ENCODE results near the gene GNG10. TPM values are rescaled to one million over a fixed set of nuclear protein-coding genes. Genes with fewer than 3 reads are reported as not detected.

Gene GNG10
- total RNA-seq, 4 donors from 2014 or later, result 9.0 to 54.9 (median 37.8) TPM

GRCh38 chr9:111622626-111623025 lies 38.8 kb upstream of the GNG10 start:
- peaks cover 5 to 20% (median 8%) of the 10 kb centered on the region in 3 donors for H3K4me1 ChIP-seq
- intact Hi-C loops (cut with DNase I), result no loop called here
- no peaks in the 10 kb centered on the region for H3K9me3 ChIP-seq
- no peak overlapping the region for H3K4me3 ChIP-seq
- no peak for DNase-seq
- no peaks in the 10 kb centered on the region for H3K27me3 ChIP-seq
- 38 to 50% methylated on average over 3 of the region's 3 CpGs for WGBS, 2 donors
- H3K36me3 ChIP-seq, result no peaks in the 10 kb centered on the region
- TF ChIP-seq CTCF (IDR thresholded peaks at IDR 0.05), result no peak
- TF ChIP-seq POLR2A (IDR thresholded peaks at IDR 0.05), result no peak
- H3K27ac ChIP-seq, result peak overlapping the region in 2 of 4 donors; percentile 10 to 22

DNA sequence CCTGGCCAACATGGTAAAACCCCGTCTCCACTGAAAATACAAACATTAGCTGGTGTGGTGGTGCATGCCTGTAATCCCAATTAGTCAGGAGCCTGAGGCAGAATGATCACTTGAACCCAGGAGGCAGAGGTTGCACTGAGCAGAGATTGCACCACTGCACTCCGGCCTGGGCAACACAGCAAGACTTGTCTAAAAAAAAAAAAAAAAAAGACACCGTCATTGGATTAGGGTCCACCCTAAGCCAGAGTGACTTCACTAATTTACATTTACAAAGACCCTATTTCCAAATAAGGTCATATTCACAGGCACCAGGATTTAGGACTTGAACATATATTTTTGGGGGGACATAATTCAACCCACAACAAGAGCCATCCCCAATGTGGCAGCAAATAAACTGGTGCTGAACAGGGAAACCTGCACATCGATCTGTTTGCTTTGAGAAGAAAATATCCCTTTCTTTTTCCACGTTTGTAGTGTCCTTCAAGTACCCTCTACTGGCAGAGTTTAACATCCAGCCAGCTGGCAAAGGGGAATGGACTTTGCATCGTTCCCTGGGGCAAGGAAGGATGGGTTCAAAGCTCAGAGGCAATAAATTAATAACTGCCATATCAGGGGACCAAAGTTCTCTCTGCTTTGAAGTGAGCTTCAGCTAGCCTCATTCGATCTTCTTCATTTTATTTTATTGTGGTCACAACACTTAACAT lies 34.0 kb upstream of the GNG10 start:
- H3K27ac ChIP-seq, result no peak overlapping the region
- TF ChIP-seq CTCF (IDR thresholded peaks at IDR 0.05) (no peak), POLR2A (IDR thresholded peaks at IDR 0.05) (no peak)
- H3K4me3 ChIP-seq, result no peak overlapping the region
- H3K27me3 ChIP-seq, result no peaks in the 10 kb centered on the region
- DNase-seq, result no peak
- no peaks in the 10 kb centered on the region for H3K36me3 ChIP-seq
- WGBS, 2 donors, result 60 to 65% methylated on average over 6 of the region's 7 CpGs
- intact Hi-C loops (cut with DNase I), result no loop called here
- no peaks in the 10 kb centered on the region for H3K9me3 ChIP-seq
- peaks cover 10 to 25% (median 19%) of the 10 kb centered on the region in 3 donors for H3K4me1 ChIP-seq

DNA sequence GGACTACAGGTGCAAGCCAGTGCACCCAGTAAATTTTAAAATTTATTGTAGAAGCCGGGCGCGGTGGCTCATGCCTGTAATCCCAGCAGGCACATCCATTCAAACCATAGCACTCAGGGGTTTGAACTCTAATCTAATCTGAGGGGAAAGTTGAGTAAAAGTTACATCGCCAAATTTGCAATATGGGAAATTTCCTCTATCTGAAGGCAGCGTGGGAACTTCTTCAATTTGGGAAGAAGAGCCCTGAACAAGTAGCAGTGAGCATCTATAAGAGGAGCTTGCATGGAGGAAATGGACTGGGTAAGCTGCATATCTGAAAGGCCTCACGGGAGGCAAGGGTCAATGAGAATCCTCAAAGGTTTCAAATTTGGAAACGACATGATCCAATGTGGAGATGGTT lies 33.0 kb upstream of the GNG10 start:
- Histone ChIP-seq H3K4me1 (peaks cover 16 to 26% (median 19%) of the 10 kb centered on the region in 3 donors), H3K9me3 (no peaks in the 10 kb centered on the region), H3K36me3 (no peaks in the 10 kb centered on the region), H3K27me3 (no peaks in the 10 kb centered on the region), H3K4me3 (no peak overlapping the region), H3K27ac (no peak overlapping the region)
- DNase-seq, result no peak
- intact Hi-C loops (cut with DNase I), result no loop called here
- TF ChIP-seq POLR2A (IDR thresholded peaks at IDR 0.05) (no peak), CTCF (IDR thresholded peaks at IDR 0.05) (no peak)
- 90 to 95% methylated on average over 4 to 7 of the region's 7 CpGs for WGBS, 2 donors

GRCh38 chr9:111630182-111630963 lies 31.0 kb upstream of the GNG10 start:
- peak overlapping the region; percentile 87 to 96 (median 94) for H3K27ac ChIP-seq
- intact Hi-C loops (cut with DNase I), result no loop called here
- peak overlapping the region; percentile 80 to 97 (median 88) for H3K4me3 ChIP-seq
- WGBS, 2 donors, result 7 to 8% methylated on average over 17 of the region's 17 CpGs
- TF ChIP-seq POLR2A (IDR thresholded peaks at IDR 0.05), result no peak
- no peak for DNase-seq
- no peaks in the 10 kb centered on the region for H3K27me3 ChIP-seq
- no peaks in the 10 kb centered on the region for H3K36me3 ChIP-seq
- H3K4me1 ChIP-seq, result peaks cover 19 to 46% (median 19%) of the 10 kb centered on the region in 3 donors
- H3K9me3 ChIP-seq, result no peaks in the 10 kb centered on the region

DNA sequence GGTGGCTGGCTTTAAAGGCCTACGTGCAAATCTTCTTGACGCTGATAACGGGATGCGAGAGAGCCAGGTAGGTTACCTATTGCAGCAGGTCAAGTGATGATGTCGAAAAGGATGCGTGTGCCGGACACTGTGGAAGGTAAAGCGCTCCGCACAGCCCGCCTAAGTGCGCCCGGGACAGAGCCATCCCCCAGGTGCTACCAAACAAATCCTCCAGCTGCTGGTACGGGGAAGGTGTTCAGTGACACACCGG lies 30.5 kb upstream of the GNG10 start:
- H3K27ac ChIP-seq, result peak overlapping the region; percentile 87 to 96 (median 94)
- peak overlapping the region; percentile 80 to 97 (median 88) for H3K4me3 ChIP-seq
- WGBS, 2 donors, result 0% methylated on average over 6 to 10 of the region's 14 CpGs
- H3K9me3 ChIP-seq, result no peaks in the 10 kb centered on the region
- intact Hi-C loops (cut with DNase I), result no loop called here
- no peak for TF ChIP-seq CTCF (IDR thresholded peaks at IDR 0.05)
- TF ChIP-seq POLR2A (IDR thresholded peaks at IDR 0.05), result no peak
- H3K4me1 ChIP-seq, result peaks cover 19 to 51% (median 19%) of the 10 kb centered on the region in 3 donors
- DNase-seq, result no peak
- H3K36me3 ChIP-seq, result no peaks in the 10 kb centered on the region
- no peaks in the 10 kb centered on the region for H3K27me3 ChIP-seq
